GM19467 (cell line): Measurements from ENCODE around the gene SDK2.

Source experiments
- ATAC-seq: cut with Tn5 transposase; IDR thresholded peaks from one replicate; pipeline ENCODE4 v1.9.1; 2021; ENCODE audit warnings: mild to moderate bottlenecking, moderate library complexity; ENCODE audit not compliant: unreplicated experiment

The SDK2 gene

GRCh38 chr17:73432624-73433190 is 211.5 kb downstream of the SDK2 start:
- ATAC-seq = no peak

DNA sequence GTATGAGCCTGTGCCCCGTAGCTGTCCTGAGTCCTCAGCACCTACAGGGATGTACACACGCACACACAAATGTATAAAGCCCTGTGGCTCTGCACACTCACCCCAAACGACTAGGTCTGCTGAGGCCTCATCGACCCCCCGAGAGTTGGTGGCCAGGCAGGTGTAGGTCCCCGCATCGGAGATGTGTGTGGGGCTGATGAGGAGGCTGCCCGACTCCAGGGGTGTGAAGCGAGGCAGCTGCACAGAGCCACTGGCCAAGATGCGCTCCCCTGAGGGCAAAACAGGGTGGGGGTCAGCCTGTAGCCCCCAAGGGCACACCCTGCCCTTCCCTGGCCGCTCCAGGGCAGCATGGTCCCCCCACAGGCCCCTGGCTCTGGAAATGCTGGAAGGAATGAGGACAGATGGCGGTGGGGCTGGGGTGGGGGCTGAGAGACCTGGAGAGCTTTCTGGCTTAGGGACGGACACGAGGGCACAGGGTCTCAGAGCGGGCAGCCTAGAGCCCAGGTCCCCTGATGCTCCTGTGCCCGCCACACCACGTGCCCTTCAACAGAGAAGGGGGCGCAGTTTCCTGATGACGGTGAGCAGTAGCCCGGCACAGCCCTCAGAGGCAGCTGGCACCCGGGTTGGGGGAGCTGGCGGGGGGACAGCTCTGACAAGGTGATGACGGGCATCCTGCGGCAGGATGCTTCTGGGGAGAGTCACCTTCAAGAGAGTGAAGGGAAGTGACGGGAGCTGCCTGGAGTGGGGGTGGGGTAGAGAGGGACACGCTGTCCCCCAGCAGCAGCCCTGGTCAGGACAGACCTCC is 212.6 kb downstream of the SDK2 start:
- ATAC-seq = no peak

DNA sequence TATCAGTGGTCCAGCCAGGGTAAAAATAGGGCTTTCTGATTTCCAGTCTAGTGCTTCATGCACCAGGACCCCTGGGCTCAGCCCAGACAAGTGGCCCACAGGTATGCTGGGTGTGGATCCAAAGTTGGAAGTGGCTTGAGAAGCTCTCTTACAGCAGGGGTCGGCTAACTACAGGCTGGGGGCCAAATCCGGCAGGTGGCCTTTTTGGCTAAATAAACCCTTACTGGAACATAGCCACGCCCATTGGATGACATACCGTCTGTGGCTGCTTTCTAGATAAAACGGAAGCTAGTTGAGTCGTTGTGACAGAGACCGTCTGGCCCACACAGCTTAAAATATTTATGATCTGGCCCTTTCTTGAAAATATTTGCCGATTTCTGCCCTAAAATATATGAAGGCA is 213.4 kb downstream of the SDK2 start:
- ATAC-seq = no peak

GRCh38 chr17:73430165-73430680 is 214.0 kb downstream of the SDK2 start:
- no peak for ATAC-seq

DNA sequence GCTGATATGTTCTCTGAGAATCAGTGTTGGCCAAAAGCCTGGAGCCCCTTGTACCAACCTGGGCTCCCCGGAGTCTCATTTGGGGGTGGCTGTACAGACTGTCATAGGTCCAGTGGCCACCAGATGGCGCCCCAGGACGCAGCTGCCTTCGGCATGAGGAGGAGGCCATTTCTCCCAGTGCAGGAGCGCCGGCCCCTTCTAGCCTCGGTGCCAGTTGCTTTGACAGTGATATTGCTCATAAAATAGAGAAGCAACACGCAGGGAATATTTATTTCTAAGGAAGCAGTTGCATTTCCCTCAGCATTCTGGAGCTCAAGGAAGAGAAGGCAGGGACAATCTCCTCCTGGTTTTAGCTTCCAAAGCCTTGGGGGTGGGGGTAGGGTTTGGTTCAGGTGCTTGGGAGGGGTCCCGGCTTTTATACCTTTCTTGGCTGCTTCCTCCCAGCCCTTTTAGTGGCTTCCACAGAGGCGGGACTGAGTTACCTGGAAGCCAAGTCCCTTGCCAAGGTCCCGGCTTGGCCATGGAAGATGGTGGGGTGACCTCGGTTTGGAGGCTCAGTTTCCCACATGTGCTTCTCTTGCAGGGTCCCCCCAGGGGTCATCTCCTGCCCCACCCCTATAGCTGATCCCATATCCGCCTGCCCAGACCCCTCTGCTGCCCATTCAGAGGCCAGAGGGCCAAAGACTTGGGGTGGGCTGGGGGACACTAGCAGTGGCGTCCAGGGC is 214.6 kb downstream of the SDK2 start:
- ATAC-seq = peak; percentile 75

GRCh38 chr17:73427198-73427597 is 217.0 kb downstream of the SDK2 start:
- no peak for ATAC-seq

- ATAC-seq = no peak
Observed at GRCh38 chr17:73424571-73424970, 219.7 kb downstream of the SDK2 start.

- ATAC-seq = no peak
Observed at GRCh38 chr17:73423806-73424205, 220.4 kb downstream of the SDK2 start.

GRCh38 chr17:73423159-73423715 is 221.0 kb downstream of the SDK2 start:
- no peak for ATAC-seq

GRCh38 chr17:73422121-73422520 is 222.1 kb downstream of the SDK2 start:
- no peak for ATAC-seq

- no peak for ATAC-seq
Observed at GRCh38 chr17:73420897-73421296, 223.3 kb downstream of the SDK2 start.

- ATAC-seq = no peak
Observed at GRCh38 chr17:73419881-73420280, 224.4 kb downstream of the SDK2 start.

GRCh38 chr17:73419051-73419450 is 225.2 kb downstream of the SDK2 start:
- ATAC-seq = no peak

DNA sequence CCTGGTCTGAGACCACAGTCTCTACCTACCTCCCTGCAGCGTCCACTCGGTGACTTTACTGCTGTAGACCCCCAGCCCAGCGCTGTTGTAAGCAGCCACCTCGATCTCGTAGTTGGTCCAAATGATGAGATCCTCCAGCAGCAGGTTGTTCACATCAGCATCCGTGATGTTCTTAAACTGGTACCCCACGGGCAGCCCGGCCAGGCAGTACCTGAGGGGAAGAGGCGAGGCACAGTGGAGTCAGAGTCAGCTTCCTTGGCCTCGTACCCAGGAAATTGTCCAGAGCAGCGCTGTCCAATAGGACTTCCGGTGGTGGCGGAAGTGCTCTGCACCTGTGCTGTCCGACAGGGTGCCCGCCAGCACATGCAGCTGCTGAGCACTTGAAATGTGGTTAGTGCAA is 228.5 kb downstream of the SDK2 start:
- ATAC-seq = no peak

DNA sequence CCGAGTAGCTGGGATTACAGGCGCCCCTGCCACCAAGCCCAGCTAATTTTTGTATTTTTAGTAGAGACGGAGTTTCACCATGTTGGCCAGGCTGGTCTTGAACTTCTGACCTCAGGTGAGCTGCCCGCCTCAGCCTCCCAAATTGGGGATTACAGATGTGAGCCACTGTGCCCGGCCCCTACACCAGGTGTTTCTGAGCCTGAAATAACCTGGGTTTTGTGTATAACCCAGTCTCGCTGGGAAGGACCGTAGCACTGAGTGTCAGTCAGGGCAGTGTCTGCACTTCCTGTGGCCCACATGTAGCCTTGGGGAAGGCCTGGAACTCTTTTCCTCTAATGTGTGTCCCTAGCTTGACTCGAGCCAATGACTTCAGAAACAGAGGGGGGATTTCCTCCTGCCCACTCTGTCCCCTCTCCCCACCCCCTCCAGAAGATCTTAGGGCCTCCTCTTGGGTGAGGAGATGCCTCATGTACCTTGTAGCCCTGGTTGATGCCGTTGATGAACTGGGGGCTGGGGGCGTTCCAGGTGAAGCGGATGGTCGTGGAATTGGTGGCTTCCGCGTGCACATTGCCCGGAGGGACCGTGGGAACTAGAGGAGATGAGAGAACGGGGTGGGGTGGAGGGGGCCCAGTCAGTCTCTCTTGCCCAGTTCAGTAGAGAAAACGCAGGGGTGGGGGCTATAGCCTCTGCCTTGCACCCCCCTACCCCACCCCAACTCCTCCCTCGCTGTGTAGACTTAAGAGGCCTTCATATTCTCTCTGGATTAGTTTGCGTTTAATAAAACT is 229.9 kb downstream of the SDK2 start:
- ATAC-seq = no peak

DNA sequence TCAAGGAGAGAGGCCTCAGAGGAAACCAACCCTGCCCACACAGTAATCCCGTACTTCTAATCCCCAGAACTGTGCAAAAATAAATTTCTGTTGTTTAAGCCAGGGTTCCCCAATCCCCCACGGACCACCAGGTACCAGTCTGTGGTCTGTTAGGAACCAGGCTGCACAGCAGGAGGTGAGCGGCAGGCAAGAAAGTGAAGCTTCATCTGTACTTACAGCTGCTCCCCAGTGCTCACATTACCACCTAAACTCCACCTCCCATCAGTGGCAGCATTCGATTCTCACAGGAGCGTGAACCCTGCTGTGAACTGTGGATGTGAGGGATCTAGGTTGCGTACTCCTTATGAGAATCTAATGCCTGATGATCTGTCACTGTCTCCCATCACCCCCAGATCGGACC is 231.3 kb downstream of the SDK2 start:
- ATAC-seq = no peak

DNA sequence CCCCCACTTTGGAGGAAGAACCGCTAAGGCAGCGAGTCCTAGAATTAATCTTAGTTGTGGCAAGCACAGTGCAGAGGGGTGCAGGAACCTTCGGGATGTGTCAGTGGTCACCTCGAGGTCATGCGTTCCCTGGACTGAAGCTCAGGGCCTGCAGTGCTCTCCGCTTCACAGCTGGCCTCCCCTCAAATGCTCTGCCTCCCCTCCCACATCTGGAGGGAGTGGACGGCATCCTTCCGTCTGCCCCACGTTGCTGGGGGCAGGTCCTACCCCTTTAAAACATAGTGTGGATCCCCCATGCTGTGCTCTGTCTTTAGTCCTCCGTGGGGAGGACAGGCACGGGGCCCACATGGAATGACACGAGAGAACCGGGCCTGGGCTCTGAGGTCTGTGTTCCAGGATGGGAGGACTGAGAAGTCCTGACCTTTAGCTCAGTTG is 232.9 kb downstream of the SDK2 start:
- ATAC-seq = no peak

DNA sequence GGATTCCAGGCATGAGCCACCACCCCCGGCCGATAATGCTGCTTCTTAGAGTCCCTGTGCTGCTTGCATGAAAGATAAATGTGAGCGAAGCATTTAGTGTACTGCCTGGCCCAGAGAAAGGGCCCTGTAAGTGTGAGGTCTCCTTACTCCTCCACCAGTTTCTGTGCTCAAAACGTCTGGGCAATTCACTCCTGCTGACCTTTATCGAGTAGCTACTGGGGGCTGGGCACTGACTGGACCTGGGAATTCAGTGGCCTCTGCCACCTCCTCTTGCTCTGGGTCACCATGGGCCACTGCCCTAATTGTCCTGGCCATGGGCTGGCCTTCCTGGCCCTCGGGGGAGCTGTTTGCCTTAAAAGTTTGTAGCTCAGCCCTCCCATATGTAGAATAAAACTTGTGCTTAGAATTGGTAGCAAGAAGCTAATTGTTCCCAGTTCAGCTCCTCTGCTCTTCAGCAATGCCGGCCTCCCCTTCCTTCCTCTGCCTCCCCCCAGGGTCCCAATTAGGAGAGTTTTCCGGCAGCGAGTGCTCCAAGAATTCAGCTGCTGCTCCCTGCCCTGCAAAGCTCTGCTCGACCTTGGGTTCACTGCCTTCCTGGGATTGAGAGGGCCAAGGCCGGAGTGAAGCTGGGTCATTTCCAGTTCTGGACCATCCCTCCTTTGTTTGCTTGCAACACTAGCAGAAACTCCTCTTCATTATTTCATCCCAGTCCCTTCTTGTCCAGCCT is 233.5 kb downstream of the SDK2 start:
- no peak for ATAC-seq

- no peak for ATAC-seq
Observed at GRCh38 chr17:73404246-73404645, 240.0 kb downstream of the SDK2 start.

DNA sequence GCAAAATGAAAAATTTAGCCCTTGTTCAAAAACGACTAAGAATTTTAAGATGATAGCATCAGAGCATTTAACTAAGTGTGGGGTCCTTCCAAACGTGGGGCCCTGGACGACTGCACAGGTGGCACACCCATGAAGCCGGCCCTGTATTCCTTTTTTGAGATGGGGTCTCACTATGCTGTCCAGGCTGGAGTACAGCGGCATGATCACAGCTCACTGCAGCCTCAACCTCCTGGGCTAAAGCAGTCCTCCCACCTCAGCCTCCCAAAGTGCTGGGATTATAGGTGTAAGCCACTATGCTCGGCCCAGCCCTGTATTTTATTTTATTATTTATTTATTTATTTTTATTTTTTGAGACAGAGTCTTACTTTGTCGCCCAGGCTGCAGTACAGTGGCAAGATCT is 241.8 kb downstream of the SDK2 start:
- no peak for ATAC-seq
